PC-9 (cell line): ENCODE measurements around the gene SPRED1. TPM values are rescaled to one million over a fixed set of nuclear protein-coding genes. Genes with fewer than 3 reads are reported as not detected.

Source experiments
- BruUV-seq: library from RNA; stranded (reverse); fragments of 400-500 nt; replicated peaks from 2 replicates; lab custom pipeline; 2021; lab: Mats Ljungman, UMichigan
- CTCF ChIA-PET: fragments of 300-600 bp; sonication (Branson Sonifier 250); formaldehyde crosslinking; loops from one replicate; lab custom pipeline; 2022; ENCODE audit warnings: antibody characterized with exemption; lab: Charles Lee
- POLR2A ChIA-PET: fragments of 300-600 bp; sonication (Branson Sonifier 250); formaldehyde crosslinking; loops from one replicate; lab custom pipeline; 2022; ENCODE audit warnings: antibody characterized with exemption; ENCODE audit not compliant: unreplicated experiment; lab: Charles Lee
- DNase-seq, 2 experiments: peaks; one replicate each; pipeline versions ENCODE4 v3.0.0 to v3.0.0-alpha.2; 2015 to 2022; ENCODE audit warnings: mixed read lengths in 1 of 2
- H2AFZ ChIP-seq: fragments of 200-600 bp; sonication (generic); 2 replicates; pipeline ENCODE4 v1.8.1; 2017; ENCODE audit warnings: antibody characterized with exemption
- H3F3A ChIP-seq: fragments of 200-600 bp; sonication (generic); 2 replicates; pipeline ENCODE4 v1.8.1; 2017; ENCODE audit warnings: antibody characterized with exemption, mild to moderate bottlenecking, low read depth; ENCODE audit not compliant: insufficient read depth
- H3K27ac ChIP-seq: fragments of 200-600 bp; sonication (generic); 2 replicates; pipeline ENCODE4 v1.6.1; 2016; ENCODE audit warnings: mixed run types
- H3K27me3 ChIP-seq: fragments of 200-600 bp; sonication (generic); 2 replicates; pipeline ENCODE4 v1.6.1; 2016; ENCODE audit warnings: low read depth, mixed run types; ENCODE audit not compliant: insufficient read depth
- H3K36me3 ChIP-seq: fragments of 200-600 bp; sonication (generic); 2 replicates; pipeline ENCODE4 v1.6.1; 2016; ENCODE audit warnings: low read depth, mixed run types
- H3K4me1 ChIP-seq: fragments of 200-600 bp; sonication (generic); replicated peaks from 2 replicates; pipeline ENCODE4 v1.6.1; 2016; ENCODE audit warnings: mixed run types; ENCODE audit not compliant: insufficient read depth
- H3K4me2 ChIP-seq: fragments of 200-600 bp; sonication (generic); 2 replicates; pipeline ENCODE4 v1.6.1; 2017; ENCODE audit warnings: mixed run types
- H3K4me3 ChIP-seq: fragments of 200-600 bp; sonication (generic); 2 replicates; pipeline ENCODE4 v1.6.1; 2016; ENCODE audit warnings: mixed run types
- H3K79me2 ChIP-seq: fragments of 200-600 bp; sonication (generic); 2 replicates; pipeline ENCODE4 v1.6.1; 2017; ENCODE audit warnings: low read depth, mixed run types
- H3K9me2 ChIP-seq: fragments of 200-600 bp; sonication (generic); 2 replicates; pipeline ENCODE4 v1.8.1; 2017; ENCODE audit warnings: mild to moderate bottlenecking; ENCODE audit not compliant: insufficient read depth
- H3K9me3 ChIP-seq: fragments of 200-600 bp; sonication (generic); 2 replicates; pipeline ENCODE4 v1.8.1; 2016; ENCODE audit warnings: low read depth; ENCODE audit not compliant: insufficient read depth
- H4K20me1 ChIP-seq: fragments of 200-600 bp; sonication (generic); 2 replicates; pipeline ENCODE4 v1.8.1; 2017; ENCODE audit not compliant: insufficient read depth
- EZH2 ChIP-seq: fragments of 200-600 bp; sonication (generic); IDR thresholded peaks from 2 replicates; pipeline ENCODE4 v1.8.0; 2017; ENCODE audit warnings: antibody characterized with exemption, low read depth
- intact Hi-C: fragments of 100-400 bp; cut with micrococcal nuclease; formaldehyde crosslinking; loops from one replicate; pipeline ENCODE4 v1.10.0; 2022; ENCODE audit not compliant: unreplicated experiment
- total RNA-seq: library from RNA; stranded (reverse); gene quantifications from 2 replicates; pipeline ENCODE4 v1.2.3, GENCODE V29; 2021
- TF ChIP-seq, protein P1 (sequence below): fragments of 200-600 bp; sonication (generic); conservative IDR thresholded peaks from 2 replicates; pipeline ENCODE4 v1.6.1; 2017; ENCODE audit warnings: mixed run types, antibody characterized with exemption, mild to moderate bottlenecking, moderate library complexity

SPRED1 gene
- total RNA-seq, 1 experiment from 2014 or later: 16.5 TPM

DNA sequence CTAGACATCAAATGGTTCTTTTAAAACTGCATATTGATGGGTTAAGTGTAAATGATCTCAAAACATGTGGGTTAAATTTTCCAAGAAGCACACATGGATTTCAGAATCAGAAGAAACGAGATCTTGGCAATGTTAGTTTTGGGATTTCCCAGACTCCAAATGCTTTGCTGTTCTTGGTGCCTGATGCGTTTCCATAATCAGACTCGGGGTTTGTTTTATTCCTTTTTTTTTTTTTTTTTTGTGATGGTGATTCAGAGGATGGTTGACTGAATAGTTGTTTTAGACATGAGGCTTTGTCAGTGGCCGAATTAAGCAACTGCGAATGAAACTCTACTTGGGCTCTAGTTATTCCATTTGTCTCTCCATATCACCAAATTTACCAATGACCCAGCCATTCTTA lies 149.1 kb downstream of the SPRED1 start:
- Histone ChIP-seq H3K4me2 (no peak overlapping the region), H3K36me3 (no peaks in the 10 kb centered on the region), H3K4me3 (no peak overlapping the region), H3K27ac (no peak overlapping the region), H3K79me2 (no peaks in the 10 kb centered on the region), H3F3A (no peaks in the 10 kb centered on the region), H4K20me1 (no peaks in the 10 kb centered on the region), H3K9me3 (no peaks in the 10 kb centered on the region), H3K9me2 (no peaks in the 10 kb centered on the region), H3K27me3 (no peaks in the 10 kb centered on the region), H3K4me1 (0 out of 2 replicates have a peak, but pooled peaks cover 7% of the 10 kb centered on the region), H2AFZ (no peak overlapping the region)
- TF ChIP-seq EZH2: no peak
- TF ChIP-seq, protein P1, sequence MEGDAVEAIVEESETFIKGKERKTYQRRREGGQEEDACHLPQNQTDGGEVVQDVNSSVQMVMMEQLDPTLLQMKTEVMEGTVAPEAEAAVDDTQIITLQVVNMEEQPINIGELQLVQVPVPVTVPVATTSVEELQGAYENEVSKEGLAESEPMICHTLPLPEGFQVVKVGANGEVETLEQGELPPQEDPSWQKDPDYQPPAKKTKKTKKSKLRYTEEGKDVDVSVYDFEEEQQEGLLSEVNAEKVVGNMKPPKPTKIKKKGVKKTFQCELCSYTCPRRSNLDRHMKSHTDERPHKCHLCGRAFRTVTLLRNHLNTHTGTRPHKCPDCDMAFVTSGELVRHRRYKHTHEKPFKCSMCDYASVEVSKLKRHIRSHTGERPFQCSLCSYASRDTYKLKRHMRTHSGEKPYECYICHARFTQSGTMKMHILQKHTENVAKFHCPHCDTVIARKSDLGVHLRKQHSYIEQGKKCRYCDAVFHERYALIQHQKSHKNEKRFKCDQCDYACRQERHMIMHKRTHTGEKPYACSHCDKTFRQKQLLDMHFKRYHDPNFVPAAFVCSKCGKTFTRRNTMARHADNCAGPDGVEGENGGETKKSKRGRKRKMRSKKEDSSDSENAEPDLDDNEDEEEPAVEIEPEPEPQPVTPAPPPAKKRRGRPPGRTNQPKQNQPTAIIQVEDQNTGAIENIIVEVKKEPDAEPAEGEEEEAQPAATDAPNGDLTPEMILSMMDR: no peak
- intact Hi-C loops: no loop called here
- no peak for DNase-seq
- POLR2A ChIA-PET: no interaction called here
- BruUV-seq: no TSS peak
- CTCF ChIA-PET: no interaction called here

DNA sequence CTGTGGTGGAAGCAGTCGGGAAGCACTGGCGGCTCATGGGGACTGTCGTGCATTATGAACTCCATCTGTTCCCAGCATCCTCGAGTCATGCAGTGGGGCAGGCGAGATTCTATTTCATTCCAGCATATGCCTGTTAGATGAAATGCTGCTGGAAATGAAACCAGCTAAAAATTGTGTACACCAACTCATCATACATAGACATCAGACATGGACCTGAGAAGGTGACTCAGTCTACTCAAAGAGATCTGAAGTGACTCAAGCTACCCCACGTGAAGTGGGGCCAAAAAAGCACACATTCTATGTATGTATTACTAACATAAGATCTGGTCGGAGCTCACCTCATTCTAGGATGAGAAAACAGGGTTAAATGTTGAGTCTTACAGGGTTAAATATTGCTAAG lies 153.8 kb downstream of the SPRED1 start:
- BruUV-seq: no TSS peak
- ChIA-PET CTCF (no interaction called here), POLR2A (no interaction called here)
- intact Hi-C loops: no loop called here
- DNase-seq: no peak
- Histone ChIP-seq H4K20me1 (no peaks in the 10 kb centered on the region), H3K36me3 (no peaks in the 10 kb centered on the region), H3K27ac (no peak overlapping the region), H2AFZ (no peak overlapping the region), H3F3A (no peaks in the 10 kb centered on the region), H3K4me1 (no peaks in the 10 kb centered on the region), H3K4me2 (no peak overlapping the region), H3K27me3 (no peaks in the 10 kb centered on the region), H3K79me2 (no peaks in the 10 kb centered on the region), H3K4me3 (no peak overlapping the region), H3K9me2 (no peaks in the 10 kb centered on the region), H3K9me3 (no peaks in the 10 kb centered on the region)
- TF ChIP-seq EZH2: no peak
- TF ChIP-seq, protein P1: no peak

Other genes with a start within 250 kb of the SPRED1 start
- 14.6 and 34.7 TPM in 2 replicates for gene FAM98B, start 201.3 kb downstream of the SPRED1 start, total RNA-seq